Measurements from ENCODE around the gene MBNL1.

DNA sequence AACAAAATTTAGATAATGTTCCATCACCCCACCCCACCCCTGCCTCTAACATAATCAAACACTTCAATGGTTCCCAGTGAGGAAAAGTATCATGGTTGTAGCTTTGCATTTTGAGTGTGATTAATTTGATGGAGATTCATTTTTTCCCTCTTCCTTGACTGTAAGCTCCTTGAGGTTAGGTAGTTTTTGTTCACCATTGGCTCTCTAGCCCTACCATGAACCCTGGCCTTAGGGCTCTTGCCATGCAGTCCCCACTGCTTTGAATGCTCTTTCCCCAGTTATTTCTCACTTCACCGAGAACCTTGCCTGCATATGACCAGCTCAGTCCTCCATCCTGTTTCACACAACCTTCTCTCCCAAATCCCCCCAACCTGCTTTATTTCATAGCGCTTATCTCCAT, 5.0 kb upstream of the MBNL1 start:
- TF ChIP-seq, protein P1, sequence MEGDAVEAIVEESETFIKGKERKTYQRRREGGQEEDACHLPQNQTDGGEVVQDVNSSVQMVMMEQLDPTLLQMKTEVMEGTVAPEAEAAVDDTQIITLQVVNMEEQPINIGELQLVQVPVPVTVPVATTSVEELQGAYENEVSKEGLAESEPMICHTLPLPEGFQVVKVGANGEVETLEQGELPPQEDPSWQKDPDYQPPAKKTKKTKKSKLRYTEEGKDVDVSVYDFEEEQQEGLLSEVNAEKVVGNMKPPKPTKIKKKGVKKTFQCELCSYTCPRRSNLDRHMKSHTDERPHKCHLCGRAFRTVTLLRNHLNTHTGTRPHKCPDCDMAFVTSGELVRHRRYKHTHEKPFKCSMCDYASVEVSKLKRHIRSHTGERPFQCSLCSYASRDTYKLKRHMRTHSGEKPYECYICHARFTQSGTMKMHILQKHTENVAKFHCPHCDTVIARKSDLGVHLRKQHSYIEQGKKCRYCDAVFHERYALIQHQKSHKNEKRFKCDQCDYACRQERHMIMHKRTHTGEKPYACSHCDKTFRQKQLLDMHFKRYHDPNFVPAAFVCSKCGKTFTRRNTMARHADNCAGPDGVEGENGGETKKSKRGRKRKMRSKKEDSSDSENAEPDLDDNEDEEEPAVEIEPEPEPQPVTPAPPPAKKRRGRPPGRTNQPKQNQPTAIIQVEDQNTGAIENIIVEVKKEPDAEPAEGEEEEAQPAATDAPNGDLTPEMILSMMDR (conservative IDR thresholded peaks at IDR 0.05 in 1 of 2, IDR thresholded peaks at IDR 0.05 in 1 of 2; ENCODE audit: extremely low read depth in 1 of 2, insufficient read depth in 1 of 2, low read depth in 1 of 2, low read length in 2 of 2): no peak
- no peak for TF ChIP-seq EZH2 (IDR thresholded peaks at IDR 0.05; ENCODE audit: borderline replicate concordance, low read length)

Data from mammary epithelial cell (primary cell).